A549 (cell line): Measurements from ENCODE around the gene CLCA2.

Experiments
- BHLHE40 ChIP-seq: IDR thresholded peaks from 2 replicates; pipeline ENCODE4 v1.6.1; 2012; ENCODE audit warnings: low read depth, low read length, inconsistent platforms
- FOSL2 ChIP-seq, 2 experiments: fragments of 450-650 bp in 1 of 2; fragments of >200 bp in 1 of 2; sonication (Bioruptor Twin) in 1 of 2; formaldehyde crosslinking; IDR thresholded peaks; 2 replicates each; pipeline versions ENCODE4 v1.5.0 to v1.6.1; 2016 to 2020; ENCODE audit warnings: mild to moderate bottlenecking in 1 of 2, moderate library complexity in 1 of 2
- RCOR1 ChIP-seq: fragments of 150-350 bp; IDR thresholded peaks from 2 replicates; pipeline ENCODE4 v1.6.1; 2014; ENCODE audit warnings: antibody characterized with exemption, low read length, low read depth
- RFX5 ChIP-seq: fragments of 450-650 bp; IDR thresholded peaks from 2 replicates; pipeline ENCODE4 v1.7.1; 2014; ENCODE audit warnings: antibody characterized with exemption, mild to moderate bottlenecking, moderate library complexity
- TF ChIP-seq, protein P1 (sequence below): fragments of >200 bp; sonication (Bioruptor Twin); formaldehyde crosslinking; IDR thresholded peaks from 3 replicates; pipeline ENCODE4 v1.5.1; 2016
- TF ChIP-seq, protein P2 (sequence below): fragments of 150-350 bp; IDR thresholded peaks from 2 replicates; pipeline ENCODE4 v1.6.1; 2014; ENCODE audit warnings: low read depth, mild to moderate bottlenecking, low read length

DNA sequence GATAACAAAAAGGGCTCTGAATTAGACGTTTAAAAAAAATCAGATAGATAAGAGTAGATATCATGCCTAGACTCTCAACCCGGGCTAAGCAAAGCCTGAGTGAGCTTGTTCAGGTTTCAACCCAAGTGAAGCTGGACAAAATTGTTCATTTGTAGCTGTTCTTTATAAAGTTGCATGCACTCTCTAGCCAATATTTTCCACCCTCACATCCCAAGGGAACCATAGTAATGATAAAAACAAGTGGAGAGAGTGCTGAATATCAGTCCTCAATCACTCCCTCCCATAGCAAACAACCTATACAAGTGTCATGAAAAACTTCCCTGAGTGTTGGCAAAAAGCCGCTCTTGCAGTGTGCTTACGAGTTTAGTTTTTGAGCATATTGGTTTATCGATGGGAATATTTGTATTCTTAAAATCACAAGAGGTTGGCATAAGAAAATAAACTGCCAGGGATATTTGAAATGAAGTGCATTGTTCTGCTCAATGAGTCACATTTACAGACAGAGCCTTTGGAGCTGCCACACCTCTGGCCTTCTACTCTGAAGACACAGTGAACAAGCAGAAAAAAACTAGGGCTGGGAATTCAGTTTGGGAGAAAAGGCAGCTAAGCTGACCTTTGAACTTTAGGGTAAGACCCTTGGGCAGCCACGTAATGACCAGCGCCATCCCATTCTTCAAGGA, 2.2 kb upstream of the CLCA2 start:
- TF ChIP-seq RFX5 (no peak), RCOR1 (no peak), FOSL2 (IDR thresholded peaks at IDR 0.05) (no peak), FOSL2 (CRISPR knock-in tag; IDR thresholded peaks at IDR 0.05) (no peak), BHLHE40 (no peak)
- TF ChIP-seq, protein P1, sequence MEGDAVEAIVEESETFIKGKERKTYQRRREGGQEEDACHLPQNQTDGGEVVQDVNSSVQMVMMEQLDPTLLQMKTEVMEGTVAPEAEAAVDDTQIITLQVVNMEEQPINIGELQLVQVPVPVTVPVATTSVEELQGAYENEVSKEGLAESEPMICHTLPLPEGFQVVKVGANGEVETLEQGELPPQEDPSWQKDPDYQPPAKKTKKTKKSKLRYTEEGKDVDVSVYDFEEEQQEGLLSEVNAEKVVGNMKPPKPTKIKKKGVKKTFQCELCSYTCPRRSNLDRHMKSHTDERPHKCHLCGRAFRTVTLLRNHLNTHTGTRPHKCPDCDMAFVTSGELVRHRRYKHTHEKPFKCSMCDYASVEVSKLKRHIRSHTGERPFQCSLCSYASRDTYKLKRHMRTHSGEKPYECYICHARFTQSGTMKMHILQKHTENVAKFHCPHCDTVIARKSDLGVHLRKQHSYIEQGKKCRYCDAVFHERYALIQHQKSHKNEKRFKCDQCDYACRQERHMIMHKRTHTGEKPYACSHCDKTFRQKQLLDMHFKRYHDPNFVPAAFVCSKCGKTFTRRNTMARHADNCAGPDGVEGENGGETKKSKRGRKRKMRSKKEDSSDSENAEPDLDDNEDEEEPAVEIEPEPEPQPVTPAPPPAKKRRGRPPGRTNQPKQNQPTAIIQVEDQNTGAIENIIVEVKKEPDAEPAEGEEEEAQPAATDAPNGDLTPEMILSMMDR: no peak
- TF ChIP-seq, protein P2, sequence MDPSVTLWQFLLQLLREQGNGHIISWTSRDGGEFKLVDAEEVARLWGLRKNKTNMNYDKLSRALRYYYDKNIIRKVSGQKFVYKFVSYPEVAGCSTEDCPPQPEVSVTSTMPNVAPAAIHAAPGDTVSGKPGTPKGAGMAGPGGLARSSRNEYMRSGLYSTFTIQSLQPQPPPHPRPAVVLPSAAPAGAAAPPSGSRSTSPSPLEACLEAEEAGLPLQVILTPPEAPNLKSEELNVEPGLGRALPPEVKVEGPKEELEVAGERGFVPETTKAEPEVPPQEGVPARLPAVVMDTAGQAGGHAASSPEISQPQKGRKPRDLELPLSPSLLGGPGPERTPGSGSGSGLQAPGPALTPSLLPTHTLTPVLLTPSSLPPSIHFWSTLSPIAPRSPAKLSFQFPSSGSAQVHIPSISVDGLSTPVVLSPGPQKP: no peak
